Stimulated activated naive CD8-positive, alpha-beta T cell treated with anti-CD3 and anti-CD28 coated beads, Interleukin-15, Interleukin-2, amounts not matched to agents 100 ng/mL and 50 ng/mL, for 24 hours (primary cell): Measurements from ENCODE around the gene GJC2.

Experiments
- H3K27ac Mint-ChIP-seq: one replicate; pipeline ENCODE4 v1.8.0; 2021; ENCODE audit warnings: mild to moderate bottlenecking, mixed read lengths
- H3K27me3 Mint-ChIP-seq: one replicate; pipeline ENCODE4 v1.8.0; 2021; ENCODE audit warnings: mixed read lengths
- H3K36me3 Mint-ChIP-seq: one replicate; pipeline ENCODE4 v1.8.0; 2021; ENCODE audit warnings: low read depth, mixed read lengths
- H3K4me1 Mint-ChIP-seq: one replicate; pipeline ENCODE4 v1.8.0; 2021; ENCODE audit warnings: low read depth, mixed read lengths
- H3K4me3 Mint-ChIP-seq: one replicate; pipeline ENCODE4 v1.8.0; 2021; ENCODE audit warnings: mild to moderate bottlenecking, mixed read lengths
- H3K9me3 Mint-ChIP-seq: one replicate; pipeline ENCODE4 v1.8.0; 2021; ENCODE audit warnings: mixed read lengths

GJC2 gene

GRCh38 chr1:228134591-228134990 lies 15.1 kb upstream of the GJC2 start:
- Mint-ChIP-seq H3K27me3 (no peaks in the 10 kb centered on the region), H3K4me3 (no peak overlapping the region), H3K27ac (no peak overlapping the region), H3K4me1 (peaks cover 6% of the 10 kb centered on the region), H3K9me3 (no peaks in the 10 kb centered on the region), H3K36me3 (no peaks in the 10 kb centered on the region)

- H3K27ac Mint-ChIP-seq = no peak overlapping the region
- H3K4me3 Mint-ChIP-seq = no peak overlapping the region
- no peaks in the 10 kb centered on the region for H3K9me3 Mint-ChIP-seq
- peaks cover 4% of the 10 kb centered on the region for H3K36me3 Mint-ChIP-seq
- peaks cover 11% of the 10 kb centered on the region for H3K4me1 Mint-ChIP-seq
- no peaks in the 10 kb centered on the region for H3K27me3 Mint-ChIP-seq
These were observed 12.8 kb upstream of the GJC2 start for GRCh38 chr1:228136901-228137300.

DNA sequence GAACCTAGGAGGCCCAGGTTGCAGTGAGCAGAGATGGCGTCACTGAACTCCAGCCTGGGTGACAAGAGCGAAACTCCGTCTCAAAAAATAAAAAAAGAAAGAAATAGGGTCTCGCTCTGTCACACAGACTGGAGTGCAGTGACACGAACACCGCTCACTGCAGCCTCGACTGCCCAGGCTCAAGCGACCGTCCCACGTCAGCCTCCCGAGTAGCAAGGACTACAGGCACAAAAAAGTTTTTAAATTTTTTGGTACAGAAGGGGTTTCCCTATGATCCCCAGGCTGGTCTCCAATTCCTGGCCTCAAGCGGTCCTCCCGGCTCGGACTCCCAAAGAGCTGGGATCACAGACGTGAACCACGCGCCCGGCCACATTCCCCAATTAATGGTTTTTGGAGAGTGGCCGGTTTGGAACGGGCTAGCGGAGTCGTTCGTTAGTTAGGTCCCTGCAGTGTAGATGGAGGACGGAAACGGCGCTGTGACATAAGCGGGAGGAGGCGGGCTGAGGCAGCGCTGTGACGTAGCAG lies 10.3 kb upstream of the GJC2 start:
- Mint-ChIP-seq H3K36me3 (peaks cover 14% of the 10 kb centered on the region), H3K27ac (peak overlapping the region; percentile 97), H3K4me1 (peaks cover 34% of the 10 kb centered on the region), H3K9me3 (no peaks in the 10 kb centered on the region), H3K27me3 (no peaks in the 10 kb centered on the region), H3K4me3 (peak overlapping the region; percentile 99)

- peak within 1 kb of the TSS; percentile 99 for H3K4me3 Mint-ChIP-seq
- peaks cover 14% of the 10 kb centered on the region for H3K36me3 Mint-ChIP-seq
- H3K9me3 Mint-ChIP-seq = no peaks in the 10 kb centered on the region
- peak within 1 kb of the TSS; percentile 97 for H3K27ac Mint-ChIP-seq
- H3K4me1 Mint-ChIP-seq = peaks cover 34% of the 10 kb centered on the region
- no peaks in the 10 kb centered on the region for H3K27me3 Mint-ChIP-seq
These were observed 9.6 kb upstream of the GJC2 start, which contains the start of gene GUK1 for GRCh38 chr1:228139931-228140723. GUK1 (plus strand) TSS chr1:228140279; CDS start chr1:228140303, 24 bp downstream.

DNA sequence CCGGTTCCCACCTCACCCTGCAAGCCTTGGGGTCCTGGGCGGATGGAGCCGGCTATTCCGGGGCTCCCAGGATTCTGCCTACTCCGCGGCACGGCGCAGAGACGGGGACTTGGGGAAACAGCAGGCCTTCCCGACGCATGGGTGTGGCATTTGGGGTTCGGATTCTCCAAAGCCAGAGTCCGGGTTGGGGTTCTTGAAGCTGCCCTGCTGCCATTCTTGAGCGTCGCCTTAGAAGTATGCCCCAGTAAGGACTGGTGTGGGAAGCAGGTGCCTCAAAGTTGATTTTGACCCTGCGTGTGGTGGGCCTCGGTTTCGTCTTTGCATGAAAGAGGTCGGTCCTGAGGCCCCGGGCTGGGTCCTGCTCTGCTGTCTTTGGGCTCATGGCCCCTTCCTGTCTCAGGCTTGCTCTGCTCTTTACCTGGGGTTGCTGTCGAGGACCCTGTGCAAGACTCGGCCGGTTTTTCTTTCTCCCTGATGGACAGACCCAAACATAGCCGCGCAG lies 9.0 kb upstream of the GJC2 start:
- Mint-ChIP-seq H3K4me3 (peak overlapping the region; percentile 99), H3K27ac (peak overlapping the region; percentile 97), H3K27me3 (no peaks in the 10 kb centered on the region), H3K36me3 (peaks cover 14% of the 10 kb centered on the region), H3K9me3 (no peaks in the 10 kb centered on the region), H3K4me1 (peaks cover 34% of the 10 kb centered on the region)

GRCh38 chr1:228141226-228142044 lies 8.3 kb upstream of the GJC2 start:
- peak overlapping the region; percentile 97 for H3K27ac Mint-ChIP-seq
- no peaks in the 10 kb centered on the region for H3K27me3 Mint-ChIP-seq

DNA sequence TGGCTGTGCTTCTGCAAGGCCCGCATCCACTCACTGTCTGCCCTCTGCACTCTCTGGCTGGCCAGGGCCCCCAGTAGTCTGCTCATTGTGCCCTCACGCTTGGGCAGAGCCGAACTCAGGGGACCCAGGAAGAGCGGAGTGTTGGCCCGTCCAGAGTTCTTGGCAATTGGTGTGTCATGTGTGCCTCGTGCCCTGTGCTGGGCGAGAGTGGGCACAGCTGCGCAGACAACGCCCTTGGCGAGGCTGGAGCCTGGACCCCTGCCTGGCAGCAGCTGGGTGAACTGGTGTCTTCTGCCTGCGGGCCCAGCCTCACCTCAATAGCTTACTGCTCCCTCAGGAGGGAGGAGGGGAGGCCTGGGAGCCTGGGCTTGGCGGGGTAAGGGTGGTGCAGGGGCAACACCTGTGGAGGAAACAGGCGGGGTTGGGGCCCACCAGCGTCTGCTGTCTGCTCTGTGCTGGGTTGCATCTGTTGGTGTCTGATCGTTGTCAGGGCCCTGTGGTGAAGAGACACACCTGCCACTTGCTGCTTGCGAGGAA lies 7.5 kb upstream of the GJC2 start:
- Mint-ChIP-seq H3K4me3 (peak overlapping the region; percentile 99), H3K27me3 (no peaks in the 10 kb centered on the region), H3K36me3 (peaks cover 14% of the 10 kb centered on the region), H3K4me1 (peaks cover 34% of the 10 kb centered on the region), H3K9me3 (no peaks in the 10 kb centered on the region), H3K27ac (peak overlapping the region; percentile 97)

More at GRCh38 chr1:228141226-228142044, 8.3 kb upstream of the GJC2 start:
- Mint-ChIP-seq H3K9me3 (no peaks in the 10 kb centered on the region), H3K4me3 (peak overlapping the region; percentile 99), H3K36me3 (peaks cover 14% of the 10 kb centered on the region), H3K4me1 (peaks cover 34% of the 10 kb centered on the region)

GRCh38 chr1:228142701-228143136 lies 7.0 kb upstream of the GJC2 start:
- H3K36me3 Mint-ChIP-seq = peaks cover 14% of the 10 kb centered on the region
- peaks cover 34% of the 10 kb centered on the region for H3K4me1 Mint-ChIP-seq
- peak overlapping the region; percentile 99 for H3K4me3 Mint-ChIP-seq
- H3K9me3 Mint-ChIP-seq = no peaks in the 10 kb centered on the region
- peak overlapping the region; percentile 74 for H3K27ac Mint-ChIP-seq
- no peaks in the 10 kb centered on the region for H3K27me3 Mint-ChIP-seq

DNA sequence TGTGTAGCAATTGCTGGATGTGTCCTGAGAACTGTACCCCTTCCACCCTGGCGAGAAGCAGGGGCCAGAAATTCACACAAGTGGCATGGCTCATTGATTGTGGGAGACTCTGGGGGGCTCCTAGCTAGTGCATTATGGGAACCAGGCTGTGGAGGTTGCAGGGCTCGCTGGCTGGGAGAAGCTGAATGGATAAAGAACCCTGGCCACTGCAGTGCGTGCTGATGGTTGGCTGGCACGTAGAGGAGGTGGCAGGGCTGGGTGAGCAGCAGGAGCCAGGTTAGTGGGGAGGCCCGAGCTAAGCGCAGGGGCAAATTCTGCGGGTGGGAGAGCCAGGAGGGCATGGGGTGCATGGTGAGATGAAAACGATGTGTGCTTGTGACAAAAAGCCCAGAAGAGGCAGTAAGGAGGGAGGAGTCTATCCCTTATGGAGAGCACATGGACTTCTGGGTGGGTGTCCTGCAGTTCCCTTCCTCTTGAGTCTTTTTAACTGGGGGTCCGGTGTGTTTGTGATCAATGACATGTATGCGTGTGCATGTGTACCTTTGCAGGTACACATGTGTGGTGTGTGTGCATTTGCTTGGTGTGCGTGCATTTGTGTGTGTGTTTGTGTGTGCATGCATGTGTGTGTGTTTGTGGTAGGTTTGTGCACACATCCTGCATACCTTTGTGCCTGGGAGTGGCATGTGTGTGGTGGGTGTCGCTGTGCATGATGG lies 6.1 kb upstream of the GJC2 start:
- Mint-ChIP-seq H3K4me1 (peaks cover 34% of the 10 kb centered on the region), H3K9me3 (no peaks in the 10 kb centered on the region), H3K27ac (peak overlapping the region; percentile 74), H3K36me3 (peaks cover 14% of the 10 kb centered on the region), H3K4me3 (peak overlapping the region; percentile 99), H3K27me3 (no peaks in the 10 kb centered on the region)

DNA sequence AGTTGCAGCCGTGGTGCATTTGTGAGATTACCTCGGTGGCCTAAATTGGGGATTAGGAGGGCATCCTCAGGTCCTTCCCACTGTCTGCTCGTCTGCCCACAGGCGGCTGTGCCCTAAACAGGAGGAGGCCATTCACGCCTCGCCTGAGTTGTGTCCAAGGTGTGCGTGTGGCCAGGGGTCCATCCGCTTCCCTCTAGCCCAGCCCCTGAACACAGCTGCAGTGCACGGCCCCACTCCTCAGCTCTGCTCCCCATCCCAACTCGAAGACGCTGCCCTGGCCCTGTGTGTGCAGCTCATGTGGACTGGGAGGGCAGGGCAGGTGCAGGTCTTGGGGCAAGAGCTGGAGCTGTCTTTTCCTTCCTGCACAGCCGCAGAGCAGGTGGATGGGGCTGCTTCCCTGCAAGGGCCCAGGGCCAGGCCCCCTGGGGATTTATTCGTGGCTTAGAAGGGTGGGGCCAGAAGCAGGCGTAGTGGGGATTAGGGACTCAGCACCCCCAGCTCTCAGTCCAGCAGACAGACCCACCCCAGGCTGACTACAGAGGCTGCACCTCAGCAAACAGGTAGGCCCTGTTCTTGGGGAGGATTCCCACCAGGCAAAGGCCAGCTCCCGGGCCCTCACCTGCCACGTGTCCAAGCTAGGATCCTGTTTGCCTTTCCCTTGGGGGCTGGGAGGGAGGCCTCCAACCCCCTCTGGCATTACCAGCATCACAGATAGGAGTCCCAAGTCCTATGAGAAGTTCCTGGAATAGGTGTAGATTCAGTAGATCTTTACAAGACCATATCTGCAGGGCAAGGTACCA lies 5.3 kb upstream of the GJC2 start:
- Mint-ChIP-seq H3K4me1 (peaks cover 34% of the 10 kb centered on the region), H3K4me3 (peak overlapping the region; percentile 0), H3K27me3 (no peaks in the 10 kb centered on the region), H3K27ac (no peak overlapping the region), H3K9me3 (no peaks in the 10 kb centered on the region), H3K36me3 (peaks cover 14% of the 10 kb centered on the region)

- H3K4me3 Mint-ChIP-seq = no peak overlapping the region
- H3K4me1 Mint-ChIP-seq = peaks cover 29% of the 10 kb centered on the region
- H3K36me3 Mint-ChIP-seq = peaks cover 14% of the 10 kb centered on the region
- H3K27me3 Mint-ChIP-seq = no peaks in the 10 kb centered on the region
- H3K9me3 Mint-ChIP-seq = no peaks in the 10 kb centered on the region
- H3K27ac Mint-ChIP-seq = no peak overlapping the region
These were observed 4.8 kb upstream of the GJC2 start for GRCh38 chr1:228144993-228145343.

- Mint-ChIP-seq H3K4me1 (peaks cover 29% of the 10 kb centered on the region), H3K27ac (no peak overlapping the region), H3K4me3 (no peak overlapping the region), H3K9me3 (no peaks in the 10 kb centered on the region), H3K27me3 (no peaks in the 10 kb centered on the region), H3K36me3 (peaks cover 14% of the 10 kb centered on the region)
These were observed 4.0 kb upstream of the GJC2 start for GRCh38 chr1:228145463-228146416.
